K562 (cell line): ENCODE measurements around the gene TM7SF2. TPM values are rescaled to one million over a fixed set of nuclear protein-coding genes. Genes with fewer than 3 reads are reported as not detected.

ENCODE experiments used
- ARID1B ChIP-seq: fragments of 450-650 bp; IDR thresholded peaks from 2 replicates; pipeline ENCODE4 v1.6.1; 2016; ENCODE audit warnings: antibody characterized with exemption, mild to moderate bottlenecking, inconsistent platforms
- CBFA2T2 ChIP-seq: fragments of 450-650 bp; conservative IDR thresholded peaks from 2 replicates; pipeline ENCODE4 v1.6.1; 2017; ENCODE audit warnings: mild to moderate bottlenecking
- CHD1 ChIP-seq: fragments of 200-600 bp; sonication (generic); IDR thresholded peaks from one replicate; pipeline ENCODE4 v1.6.1; 2012; ENCODE audit warnings: mild to moderate bottlenecking, moderate library complexity, low read length, inconsistent platforms
- DIDO1 ChIP-seq: fragments of 450-650 bp; IDR thresholded peaks from 2 replicates; pipeline ENCODE4 v1.6.1; 2016; ENCODE audit warnings: low read depth, missing biosample characterization, missing genetic modification characterization
- DPF2 ChIP-seq: fragments of 450-650 bp; IDR thresholded peaks from 2 replicates; pipeline ENCODE4 v1.6.1; 2016
- FOSL1 ChIP-seq: fragments of 200-800 bp; sonication (Bioruptor generic); conservative IDR thresholded peaks from 2 replicates; pipeline ENCODE4 v1.6.1; 2016; ENCODE audit warnings: missing genetic modification characterization, missing compliant biosample characterization
- FOXM1 ChIP-seq, 2 experiments: fragments of 450-650 bp in 1 of 2; sonication (generic) in 1 of 2; formaldehyde crosslinking in 1 of 2; IDR thresholded peaks; 2 replicates each; pipeline versions ENCODE4 v1.6.1 to v1.9.0; 2017 to 2022; ENCODE audit warnings: low read depth in 2 of 2, mild to moderate bottlenecking in 2 of 2, missing genetic modification reagents in 1 of 2, moderate library complexity in 1 of 2
- FOXP1 ChIP-seq: sonication (generic); formaldehyde crosslinking; IDR thresholded peaks from 2 replicates; pipeline ENCODE4 v1.8.0; 2022; ENCODE audit warnings: mild to moderate bottlenecking, missing genetic modification reagents
- JUND ChIP-seq, 2 experiments: IDR thresholded peaks; 2 replicates in 1 of 2; 3 replicates in 1 of 2; pipeline ENCODE4 v1.6.1; 2011; ENCODE audit warnings: borderline replicate concordance in 2 of 2, low read depth in 2 of 2, low read length in 2 of 2, improper control_type of control experiment in 1 of 2, missing biosample characterization in 1 of 2, missing genetic modification characterization in 1 of 2, missing genetic modification reagents in 1 of 2
- MAX ChIP-seq: sonication (generic); formaldehyde crosslinking; IDR thresholded peaks from 2 replicates; pipeline ENCODE4 v1.9.0; 2022; ENCODE audit warnings: mild to moderate bottlenecking, missing genetic modification reagents
- SIX5 ChIP-seq, 2 experiments: IDR thresholded peaks; 2 replicates each; pipeline ENCODE4 v1.6.1; 2011; ENCODE audit warnings: low read length in 2 of 2, borderline replicate concordance in 1 of 2, low read depth in 1 of 2, mild to moderate bottlenecking in 1 of 2, moderate library complexity in 1 of 2; ENCODE audit not compliant: insufficient read depth in 1 of 2
- TAL1 ChIP-seq: fragments of 450-650 bp; IDR thresholded peaks from 2 replicates; pipeline ENCODE4 v1.6.1; 2016; ENCODE audit warnings: mild to moderate bottlenecking
- U2AF1 ChIP-seq: fragments of 200-400 bp; formaldehyde crosslinking; optimal IDR thresholded peaks from 2 replicates; pipeline ENCODE3; 2017; ENCODE audit warnings: mild to moderate bottlenecking, low read depth, low read length, moderate library complexity
- polyA plus RNA-seq, 8 experiments: library from polyadenylated mRNA; depleted of rRNA in 4 of 8; stranded (reverse) in 5 of 8; unstranded in 3 of 8; fragments of >200 nt; fragmentation: Nextera tagmentation in 2 of 8; fragmentation: Illumina TruSeq in 1 of 8; extraction: Ambion mirVana in 2 of 8; extraction: Trizol in 1 of 8; gene quantifications; 2 replicates each; pipeline versions ENCODE4 v1.2.1 to v1.2.3, GENCODE V29; 2011 to 2014; ENCODE audit warnings: inconsistent platforms in 1 of 8, missing spikeins in 1 of 8
- total RNA-seq, 7 experiments: library from RNA; depleted of rRNA in 6 of 7; stranded (reverse); fragments of >200 nt in 6 of 7; fragmentation: Illumina TruSeq in 2 of 7; extraction: Trizol in 2 of 7; gene quantifications; 2 replicates each; pipeline versions ENCODE4 v1.2.1 to v1.2.3, GENCODE V29; 2011 to 2021; ENCODE audit warnings: low replicate concordance in 1 of 7
- TF ChIP-seq, protein P1 (sequence below): IDR thresholded peaks from 3 replicates; pipeline ENCODE4 v1.6.1; 2011; ENCODE audit warnings: borderline replicate concordance, mild to moderate bottlenecking, moderate library complexity; ENCODE audit not compliant: insufficient read length; ENCODE audit errors: extremely low read depth
- TF ChIP-seq, protein P2 (sequence below): sonication (generic); formaldehyde crosslinking; IDR thresholded peaks from 2 replicates; pipeline ENCODE4 v1.8.0; 2022; ENCODE audit warnings: mild to moderate bottlenecking, missing genetic modification reagents

TM7SF2 gene
- total and polyA plus RNA-seq, 9 of the 15 experiments (the other 6 are each of a cell fraction or from before 2014, with no cell fraction given): 1.2 to 22.0 (median 14.3) TPM

DNA sequence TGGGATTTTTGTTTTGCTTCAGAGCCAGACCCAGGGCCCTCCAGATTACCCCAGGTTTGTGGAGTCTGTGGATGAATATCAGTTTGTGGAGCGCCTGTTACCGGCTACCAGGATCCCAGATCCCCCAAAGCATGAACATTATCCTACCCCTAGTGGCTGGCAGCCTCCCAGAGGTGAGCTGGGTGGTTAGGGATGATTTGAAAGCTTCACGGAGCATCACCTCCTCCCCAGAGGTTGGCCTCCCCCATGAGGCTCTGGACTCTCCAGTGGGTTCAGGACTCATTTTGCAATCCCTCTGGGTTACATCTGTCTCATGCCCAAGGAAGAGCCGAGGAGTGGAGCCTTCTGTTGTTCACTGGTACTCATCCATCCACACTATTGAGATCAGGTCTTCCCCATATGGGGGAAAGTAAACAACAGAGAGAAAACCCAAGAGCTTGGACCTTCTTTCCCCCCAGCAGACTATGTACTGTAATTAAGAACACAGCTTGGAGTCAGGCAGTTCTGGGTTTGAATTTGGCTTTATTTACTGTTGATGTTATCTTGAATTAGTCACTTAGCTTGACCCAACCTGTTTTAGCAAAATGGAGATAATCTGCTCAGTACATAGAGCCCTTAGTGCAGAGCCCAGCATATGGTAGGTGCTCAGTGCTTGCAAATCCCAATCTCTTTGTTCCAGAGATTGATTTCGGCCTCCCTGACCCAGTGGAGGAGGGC, 13.0 kb downstream of the TM7SF2 start (continued):
- peak; percentile 40; the same call in 1 of the 2 replicates for TF ChIP-seq FOXP1 (CRISPR knock-in tag)
- no peak for TF ChIP-seq CHD1
- no peak for TF ChIP-seq U2AF1
- 0 out of 2 replicates have a peak, but pooled peaks have one; percentile 41 for TF ChIP-seq DPF2
- TF ChIP-seq CBFA2T2: peak; percentile 48
- TF ChIP-seq, protein P1, sequence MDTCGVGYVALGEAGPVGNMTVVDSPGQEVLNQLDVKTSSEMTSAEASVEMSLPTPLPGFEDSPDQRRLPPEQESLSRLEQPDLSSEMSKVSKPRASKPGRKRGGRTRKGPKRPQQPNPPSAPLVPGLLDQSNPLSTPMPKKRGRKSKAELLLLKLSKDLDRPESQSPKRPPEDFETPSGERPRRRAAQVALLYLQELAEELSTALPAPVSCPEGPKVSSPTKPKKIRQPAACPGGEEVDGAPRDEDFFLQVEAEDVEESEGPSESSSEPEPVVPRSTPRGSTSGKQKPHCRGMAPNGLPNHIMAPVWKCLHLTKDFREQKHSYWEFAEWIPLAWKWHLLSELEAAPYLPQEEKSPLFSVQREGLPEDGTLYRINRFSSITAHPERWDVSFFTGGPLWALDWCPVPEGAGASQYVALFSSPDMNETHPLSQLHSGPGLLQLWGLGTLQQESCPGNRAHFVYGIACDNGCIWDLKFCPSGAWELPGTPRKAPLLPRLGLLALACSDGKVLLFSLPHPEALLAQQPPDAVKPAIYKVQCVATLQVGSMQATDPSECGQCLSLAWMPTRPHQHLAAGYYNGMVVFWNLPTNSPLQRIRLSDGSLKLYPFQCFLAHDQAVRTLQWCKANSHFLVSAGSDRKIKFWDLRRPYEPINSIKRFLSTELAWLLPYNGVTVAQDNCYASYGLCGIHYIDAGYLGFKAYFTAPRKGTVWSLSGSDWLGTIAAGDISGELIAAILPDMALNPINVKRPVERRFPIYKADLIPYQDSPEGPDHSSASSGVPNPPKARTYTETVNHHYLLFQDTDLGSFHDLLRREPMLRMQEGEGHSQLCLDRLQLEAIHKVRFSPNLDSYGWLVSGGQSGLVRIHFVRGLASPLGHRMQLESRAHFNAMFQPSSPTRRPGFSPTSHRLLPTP: no peak
- no peak for TF ChIP-seq JUND (IDR thresholded peaks at IDR 0.05; ENCODE audit: borderline replicate concordance, low read depth, low read length)
- peak; percentile 24; the same call in 1 of the 3 replicates for TF ChIP-seq JUND (tag; IDR thresholded peaks at IDR 0.05; ENCODE audit: borderline replicate concordance, low read depth, low read length)
- no peak for TF ChIP-seq FOXM1 (IDR thresholded peaks at IDR 0.05; ENCODE audit: low read depth)
- TF ChIP-seq FOXM1 (CRISPR knock-in tag; IDR thresholded peaks at IDR 0.05; ENCODE audit: low read depth): no peak
- no peak for TF ChIP-seq DIDO1 (tag)
- peak; percentile 26; the same call in 1 of the 2 replicates for TF ChIP-seq MAX (CRISPR knock-in tag)
- peak; percentile 82 for TF ChIP-seq FOSL1 (tag)
- no peak for TF ChIP-seq SIX5 (IDR thresholded peaks at IDR 0.05; ENCODE audit: borderline replicate concordance in 1 of 2, insufficient read depth in 1 of 2, low read depth in 1 of 2, low read length in 2 of 2)
- peak; percentile 30; the same call in 1 of the 2 replicates for TF ChIP-seq TAL1
- TF ChIP-seq ARID1B: peak; percentile 48
- TF ChIP-seq, protein P2, sequence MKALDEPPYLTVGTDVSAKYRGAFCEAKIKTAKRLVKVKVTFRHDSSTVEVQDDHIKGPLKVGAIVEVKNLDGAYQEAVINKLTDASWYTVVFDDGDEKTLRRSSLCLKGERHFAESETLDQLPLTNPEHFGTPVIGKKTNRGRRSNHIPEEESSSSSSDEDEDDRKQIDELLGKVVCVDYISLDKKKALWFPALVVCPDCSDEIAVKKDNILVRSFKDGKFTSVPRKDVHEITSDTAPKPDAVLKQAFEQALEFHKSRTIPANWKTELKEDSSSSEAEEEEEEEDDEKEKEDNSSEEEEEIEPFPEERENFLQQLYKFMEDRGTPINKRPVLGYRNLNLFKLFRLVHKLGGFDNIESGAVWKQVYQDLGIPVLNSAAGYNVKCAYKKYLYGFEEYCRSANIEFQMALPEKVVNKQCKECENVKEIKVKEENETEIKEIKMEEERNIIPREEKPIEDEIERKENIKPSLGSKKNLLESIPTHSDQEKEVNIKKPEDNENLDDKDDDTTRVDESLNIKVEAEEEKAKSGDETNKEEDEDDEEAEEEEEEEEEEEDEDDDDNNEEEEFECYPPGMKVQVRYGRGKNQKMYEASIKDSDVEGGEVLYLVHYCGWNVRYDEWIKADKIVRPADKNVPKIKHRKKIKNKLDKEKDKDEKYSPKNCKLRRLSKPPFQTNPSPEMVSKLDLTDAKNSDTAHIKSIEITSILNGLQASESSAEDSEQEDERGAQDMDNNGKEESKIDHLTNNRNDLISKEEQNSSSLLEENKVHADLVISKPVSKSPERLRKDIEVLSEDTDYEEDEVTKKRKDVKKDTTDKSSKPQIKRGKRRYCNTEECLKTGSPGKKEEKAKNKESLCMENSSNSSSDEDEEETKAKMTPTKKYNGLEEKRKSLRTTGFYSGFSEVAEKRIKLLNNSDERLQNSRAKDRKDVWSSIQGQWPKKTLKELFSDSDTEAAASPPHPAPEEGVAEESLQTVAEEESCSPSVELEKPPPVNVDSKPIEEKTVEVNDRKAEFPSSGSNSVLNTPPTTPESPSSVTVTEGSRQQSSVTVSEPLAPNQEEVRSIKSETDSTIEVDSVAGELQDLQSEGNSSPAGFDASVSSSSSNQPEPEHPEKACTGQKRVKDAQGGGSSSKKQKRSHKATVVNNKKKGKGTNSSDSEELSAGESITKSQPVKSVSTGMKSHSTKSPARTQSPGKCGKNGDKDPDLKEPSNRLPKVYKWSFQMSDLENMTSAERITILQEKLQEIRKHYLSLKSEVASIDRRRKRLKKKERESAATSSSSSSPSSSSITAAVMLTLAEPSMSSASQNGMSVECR: 0 out of 2 replicates have a peak, but pooled peaks have one; percentile 40
